SK-N-SH (cell line): ENCODE measurements around the gene FADS2. TPM values are rescaled to one million over a fixed set of nuclear protein-coding genes. Genes with fewer than 3 reads are reported as not detected.
A peak's percentile ranks its signal among the peaks of the same experiment; 100 is the strongest.

Experiments
- CTCF ChIA-PET: fragments of 300-600, 350-600 bp; formaldehyde crosslinking; extraction: SDS; loops from one replicate; lab custom pipeline; 2021; lab: Yijun Ruan, JAX
- POLR2A ChIA-PET: fragments of 350-600 bp; sonication (Branson Sonifier 250); formaldehyde crosslinking; extraction: SDS; loops from one replicate; lab custom pipeline; 2020; ENCODE audit warnings: antibody characterized with exemption, inconsistent platforms; lab: Yijun Ruan, JAX
- DNase-seq: peaks from one replicate; pipeline ENCODE4 v3.0.0; 2012
- H2AFZ ChIP-seq: fragments of 200-600 bp; sonication (generic); 2 replicates; pipeline ENCODE4 v1.8.1; 2016; ENCODE audit warnings: antibody characterized with exemption, mild to moderate bottlenecking, low read depth
- H3F3A ChIP-seq: fragments of 200-600 bp; sonication (generic); replicated peaks from 2 replicates; pipeline ENCODE3; 2016; ENCODE audit warnings: antibody characterized with exemption, mild to moderate bottlenecking; ENCODE audit not compliant: insufficient read depth
- H3K27ac ChIP-seq, 2 experiments: fragments of 200-500 bp in 1 of 2; fragments of 200-600 bp in 1 of 2; sonication (Bioruptor generic) in 1 of 2; sonication (generic), shearing (Covaris generic) in 1 of 2; 2 replicates each; pipeline versions ENCODE4 v1.5.1 to v1.6.1; 2014 to 2016; ENCODE audit warnings: low read depth in 2 of 2, inconsistent platforms in 1 of 2, low read length in 1 of 2, mild to moderate bottlenecking in 1 of 2, mixed read lengths in 1 of 2
- H3K27me3 ChIP-seq: fragments of 200-600 bp; sonication (generic), shearing (Covaris generic); 2 replicates; pipeline ENCODE4 v1.6.1; 2016; ENCODE audit warnings: mixed run types; ENCODE audit not compliant: insufficient read depth
- H3K36me3 ChIP-seq, 2 experiments: fragments of 200-500 bp in 1 of 2; fragments of 200-600 bp in 1 of 2; sonication (Bioruptor generic) in 1 of 2; sonication (generic) in 1 of 2; replicated peaks in 1 of 2; 2 replicates each; pipeline versions ENCODE3 to v1.5.1; 2014 to 2016; ENCODE audit warnings: low read length in 1 of 2, mild to moderate bottlenecking in 1 of 2; ENCODE audit not compliant: insufficient read depth in 2 of 2, control insufficient read depth in 1 of 2
- H3K4me1 ChIP-seq, 2 experiments: fragments of 200-500 bp in 1 of 2; fragments of 200-600 bp in 1 of 2; sonication (Bioruptor generic) in 1 of 2; sonication (generic), shearing (Covaris generic) in 1 of 2; 2 replicates each; pipeline versions ENCODE4 v1.5.1 to v1.6.1; 2014 to 2016; ENCODE audit warnings: low read depth in 1 of 2, low read length in 1 of 2, mixed run types in 1 of 2; ENCODE audit not compliant: insufficient read depth in 2 of 2, control insufficient read depth in 1 of 2
- H3K4me2 ChIP-seq: fragments of 200-600 bp; sonication (generic), shearing (Covaris generic); 2 replicates; pipeline ENCODE4 v1.6.1; 2017; ENCODE audit warnings: mixed run types
- H3K4me3 ChIP-seq, 2 experiments: fragments of 200-500 bp in 1 of 2; fragments of 200-600 bp in 1 of 2; sonication (Bioruptor generic) in 1 of 2; sonication (generic), shearing (Covaris generic) in 1 of 2; 2 replicates each; pipeline versions ENCODE4 v1.5.1 to v1.8.1; 2014 to 2016; ENCODE audit warnings: low read depth in 2 of 2, inconsistent platforms in 1 of 2, low read length in 1 of 2, mild to moderate bottlenecking in 1 of 2, mixed read lengths in 1 of 2, moderate library complexity in 1 of 2
- H3K79me2 ChIP-seq: fragments of 200-600 bp; sonication (generic); 2 replicates; pipeline ENCODE4 v1.8.1; 2017; ENCODE audit warnings: mild to moderate bottlenecking; ENCODE audit not compliant: insufficient read depth
- H3K9ac ChIP-seq: fragments of 200-600 bp; sonication (generic); 2 replicates; pipeline ENCODE4 v1.6.1; 2017; ENCODE audit warnings: mixed run types
- H3K9me2 ChIP-seq: fragments of 200-600 bp; sonication (generic); 2 replicates; pipeline ENCODE4 v1.6.1; 2017; ENCODE audit warnings: mixed run types
- H3K9me3 ChIP-seq: fragments of 200-600 bp; sonication (generic); 2 replicates; pipeline ENCODE4 v1.6.1; 2017; ENCODE audit warnings: mixed run types, mild to moderate bottlenecking, moderate library complexity
- H4K20me1 ChIP-seq: fragments of 200-600 bp; sonication (generic); 2 replicates; pipeline ENCODE4 v1.6.1; 2017; ENCODE audit warnings: mild to moderate bottlenecking, mixed run types; ENCODE audit not compliant: insufficient read depth
- CHD2 ChIP-seq: fragments of 150-350 bp; IDR thresholded peaks from 2 replicates; pipeline ENCODE4 v1.6.1; 2018; ENCODE audit warnings: low read length; ENCODE audit not compliant: partially characterized antibody
- CTCF ChIP-seq: fragments of 200-600 bp; sonication (generic); IDR thresholded peaks from 2 replicates; pipeline ENCODE4 v1.6.1; 2017; ENCODE audit warnings: antibody characterized with exemption, mild to moderate bottlenecking, moderate library complexity
- FOSL2 ChIP-seq: IDR thresholded peaks from 2 replicates; pipeline ENCODE4 v1.4.0; 2012; ENCODE audit warnings: low read depth, mild to moderate bottlenecking, moderate library complexity, borderline replicate concordance
- FOXM1 ChIP-seq: IDR thresholded peaks from 2 replicates; pipeline ENCODE4 v1.4.0; 2012; ENCODE audit warnings: low read depth, mild to moderate bottlenecking
- GABPA ChIP-seq: IDR thresholded peaks from 2 replicates; pipeline ENCODE4 v1.4.0; 2012; ENCODE audit warnings: low read depth, mild to moderate bottlenecking
- MXI1 ChIP-seq: IDR thresholded peaks from 2 replicates; pipeline ENCODE4 v1.6.1; 2012; ENCODE audit warnings: mild to moderate bottlenecking, low read depth, low read length, improper control_type of control experiment
- NFIC ChIP-seq: IDR thresholded peaks from 2 replicates; pipeline ENCODE4 v1.4.0; 2012; ENCODE audit warnings: borderline replicate concordance
- POLR2AphosphoS5 ChIP-seq: IDR thresholded peaks from 2 replicates; pipeline ENCODE4 v1.6.1; 2012; ENCODE audit warnings: low read depth, low read length
- RAD21 ChIP-seq: IDR thresholded peaks from 2 replicates; pipeline ENCODE4 v1.6.1; 2012; ENCODE audit warnings: mild to moderate bottlenecking, low read length
- TEAD4 ChIP-seq: IDR thresholded peaks from 2 replicates; pipeline ENCODE4 v1.4.0; 2012; ENCODE audit warnings: mild to moderate bottlenecking, borderline replicate concordance; ENCODE audit not compliant: insufficient read depth
- USF2 ChIP-seq: fragments of 150-350 bp; IDR thresholded peaks from 2 replicates; pipeline ENCODE4 v1.6.1; 2017; ENCODE audit warnings: antibody characterized with exemption, low read length, low read depth, borderline replicate concordance
- ZBTB33 ChIP-seq: IDR thresholded peaks from 2 replicates; pipeline ENCODE4 v1.4.0; 2012; ENCODE audit warnings: low read depth, borderline replicate concordance
- WGBS: methylation state at CpG from one replicate; pipeline ENCODE4 v1.1.6; 2017; ENCODE audit warnings: low lambda C conversion rate; 5-methylcytosine and 5-hydroxymethylcytosine counted together
- polyA plus RNA-seq, 3 experiments: library from polyadenylated mRNA; depleted of rRNA; stranded (reverse); fragments of >200 nt; gene quantifications; 2 replicates each; pipeline ENCODE4 v1.2.3, GENCODE V29; 2012

The FADS2 gene
- polyA plus RNA-seq, 1 of the 3 experiments (the other 2 are of a cell fraction): 67.8 TPM

GRCh38 chr11:61911128-61911700 is 83.1 kb downstream of the FADS2 start (continued):
- no peak for TF ChIP-seq ZBTB33
- TF ChIP-seq NFIC: no peak
- TF ChIP-seq POLR2AphosphoS5: no peak
- no peak for TF ChIP-seq GABPA
- TF ChIP-seq FOSL2: no peak
- TF ChIP-seq, all 33 proteins: peak for 0

GRCh38 chr11:61911701-61912529 is 83.8 kb downstream of the FADS2 start:
- Histone ChIP-seq H2AFZ (no peak overlapping the region), H3K27ac (no peak overlapping the region), H3K79me2 (no peaks in the 10 kb centered on the region), H3K36me3 (no peaks in the 10 kb centered on the region), H3K27me3 (no peaks in the 10 kb centered on the region), H3K4me1 (peaks cover 0 to 6% of the 10 kb centered on the region in 2 experiments; a peak in 1 of 4 replicates), H3K9me3 (no peaks in the 10 kb centered on the region), H3K4me3 (no peak overlapping the region), H4K20me1 (no peaks in the 10 kb centered on the region), H3K9ac (no peak overlapping the region), H3F3A (no peaks in the 10 kb centered on the region), H3K9me2 (no peaks in the 10 kb centered on the region), H3K4me2 (no peak overlapping the region)
- POLR2A ChIA-PET: no interaction called here
- TF ChIP-seq CHD2: no peak
- no peak for TF ChIP-seq USF2
- TF ChIP-seq TEAD4: no peak
- no peak for TF ChIP-seq MXI1
- no peak for TF ChIP-seq RAD21
- no peak for TF ChIP-seq CTCF
- TF ChIP-seq FOXM1: no peak
- DNase-seq: peak; percentile 25
- 83% methylated on average over 8 of the region's 17 CpGs for WGBS
- CTCF ChIA-PET: interaction anchor here (0.5 to 5.9 kb wide), 5 partner anchors 12 to 170 kb away, joined by 3 to 85 read pairs (median 29); partner anchors contain the start of gene BEST1
